ENCODE measurements around the gene OSBPL8.

DNA sequence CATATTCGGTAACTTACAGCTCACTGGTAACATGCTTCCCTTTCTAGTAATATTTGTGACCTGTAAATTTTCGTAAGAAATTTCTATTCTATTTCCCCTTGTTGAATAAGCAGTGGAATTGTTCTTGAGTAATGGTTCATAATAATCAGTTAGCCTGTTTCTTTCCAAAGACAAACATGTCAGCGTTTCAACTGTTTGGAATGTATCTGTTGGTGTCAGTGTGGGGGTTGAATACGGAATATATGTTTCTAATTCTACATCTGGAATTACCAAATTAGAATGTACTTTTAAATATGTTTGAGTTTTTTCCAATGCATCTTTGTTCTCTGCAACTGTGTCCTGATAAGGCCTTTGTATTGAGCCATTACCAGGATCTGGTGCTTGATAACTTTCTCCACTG is 213.3 kb downstream of the OSBPL8 start:
- TF ChIP-seq, protein P1, sequence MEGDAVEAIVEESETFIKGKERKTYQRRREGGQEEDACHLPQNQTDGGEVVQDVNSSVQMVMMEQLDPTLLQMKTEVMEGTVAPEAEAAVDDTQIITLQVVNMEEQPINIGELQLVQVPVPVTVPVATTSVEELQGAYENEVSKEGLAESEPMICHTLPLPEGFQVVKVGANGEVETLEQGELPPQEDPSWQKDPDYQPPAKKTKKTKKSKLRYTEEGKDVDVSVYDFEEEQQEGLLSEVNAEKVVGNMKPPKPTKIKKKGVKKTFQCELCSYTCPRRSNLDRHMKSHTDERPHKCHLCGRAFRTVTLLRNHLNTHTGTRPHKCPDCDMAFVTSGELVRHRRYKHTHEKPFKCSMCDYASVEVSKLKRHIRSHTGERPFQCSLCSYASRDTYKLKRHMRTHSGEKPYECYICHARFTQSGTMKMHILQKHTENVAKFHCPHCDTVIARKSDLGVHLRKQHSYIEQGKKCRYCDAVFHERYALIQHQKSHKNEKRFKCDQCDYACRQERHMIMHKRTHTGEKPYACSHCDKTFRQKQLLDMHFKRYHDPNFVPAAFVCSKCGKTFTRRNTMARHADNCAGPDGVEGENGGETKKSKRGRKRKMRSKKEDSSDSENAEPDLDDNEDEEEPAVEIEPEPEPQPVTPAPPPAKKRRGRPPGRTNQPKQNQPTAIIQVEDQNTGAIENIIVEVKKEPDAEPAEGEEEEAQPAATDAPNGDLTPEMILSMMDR (conservative IDR thresholded peaks at IDR 0.05 in 1 of 2, IDR thresholded peaks at IDR 0.05 in 1 of 2; ENCODE audit: low read depth in 1 of 2, low read length in 2 of 2): no peak
- no peak for TF ChIP-seq EZH2 (IDR thresholded peaks at IDR 0.05; ENCODE audit: low read length, missing control alignments)
